Measurements from ENCODE around the gene GAPDHS. TPM values are rescaled to one million over a fixed set of nuclear protein-coding genes. Genes with fewer than 3 reads are reported as not detected.

GAPDHS gene
- total RNA-seq, 1 experiment from 2014 or later, result not detected

DNA sequence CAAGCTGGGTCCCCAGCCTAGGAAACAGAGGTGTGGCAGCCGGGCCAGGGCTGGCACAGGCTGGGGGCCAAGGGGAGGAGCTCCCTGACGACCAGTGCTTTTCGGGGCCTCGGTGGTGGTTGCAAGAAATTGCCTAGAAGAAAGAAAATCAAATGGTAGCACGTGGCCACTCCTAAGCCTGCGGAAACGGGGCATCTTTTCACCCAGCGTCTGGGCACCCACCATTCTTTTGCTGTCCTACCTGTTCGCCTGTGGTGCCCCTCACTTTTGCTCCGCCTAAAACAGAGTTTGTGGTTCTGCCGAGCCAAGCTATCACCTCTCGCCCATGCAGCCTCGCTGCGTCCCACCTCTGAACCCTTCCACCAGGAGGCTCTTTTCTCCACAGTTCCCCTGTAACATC, 35.9 kb upstream of the GAPDHS start:
- no peak overlapping the region for H2BK5ac ChIP-seq (ENCODE audit: insufficient read length, low read length)
- peaks cover 35 to 61% (median 56%) of the 10 kb centered on the region in 3 experiments; a peak in 6 of 7 replicates for H3K36me3 Mint-ChIP-seq (ENCODE audit: insufficient read depth in 1 of 3, low read depth in 3 of 3)
- H3K79me1 ChIP-seq (ENCODE audit: insufficient read depth, low read depth, low read length, poor library complexity, severe bottlenecking), result no peaks in the 10 kb centered on the region
- no peak overlapping the region for H4K91ac ChIP-seq (ENCODE audit: insufficient read length, low read depth, low read length)
- H3K4me2 ChIP-seq (ENCODE audit: insufficient read depth, insufficient read length, low read length), result no peak overlapping the region
- H3K9me3 Mint-ChIP-seq, result no peaks in the 10 kb centered on the region
- H2BK20ac ChIP-seq (ENCODE audit: low read depth, low read length, poor library complexity, severe bottlenecking), result no peak overlapping the region
- H3K79me2 ChIP-seq (ENCODE audit: insufficient read depth, low read length), result no peaks in the 10 kb centered on the region
- no peak overlapping the region for H2BK120ac ChIP-seq (ENCODE audit: low read depth, low read length, poor library complexity, severe bottlenecking)
- no peak overlapping the region for H2AFZ ChIP-seq (ENCODE audit: low read length)
- peaks cover 12% of the 10 kb centered on the region for H3K27me3 Mint-ChIP-seq (ENCODE audit: low read depth)
- no peak overlapping the region for H3K9ac ChIP-seq (ENCODE audit: extremely low read depth, insufficient read length, low read length)
- no peak for DNase-seq
- no peak overlapping the region for H4K8ac ChIP-seq (replicated peaks; ENCODE audit: insufficient read length, low read depth, low read length)
- no peak overlapping the region for H3K23ac ChIP-seq (ENCODE audit: insufficient read length, low read depth, low read length)
- no CpG with 5 or more reads among the region's 14 CpGs for WGBS (ENCODE audit: extremely low coverage, insufficient read length, low lambda C conversion rate)
- H2BK15ac ChIP-seq (ENCODE audit: low read depth, low read length), result no peak overlapping the region
- no peak overlapping the region for H3K56ac ChIP-seq (ENCODE audit: insufficient read length, low read depth, low read length)
- H3K4me1 Mint-ChIP-seq, result peaks cover 16 to 22% of the 10 kb centered on the region in 2 experiments
- no peaks in the 10 kb centered on the region for H4K20me1 ChIP-seq (ENCODE audit: control insufficient read depth, insufficient read depth, insufficient read length)
- no peak overlapping the region for H3K4ac ChIP-seq (ENCODE audit: low read depth, low read length)
- TF ChIP-seq, protein P1, sequence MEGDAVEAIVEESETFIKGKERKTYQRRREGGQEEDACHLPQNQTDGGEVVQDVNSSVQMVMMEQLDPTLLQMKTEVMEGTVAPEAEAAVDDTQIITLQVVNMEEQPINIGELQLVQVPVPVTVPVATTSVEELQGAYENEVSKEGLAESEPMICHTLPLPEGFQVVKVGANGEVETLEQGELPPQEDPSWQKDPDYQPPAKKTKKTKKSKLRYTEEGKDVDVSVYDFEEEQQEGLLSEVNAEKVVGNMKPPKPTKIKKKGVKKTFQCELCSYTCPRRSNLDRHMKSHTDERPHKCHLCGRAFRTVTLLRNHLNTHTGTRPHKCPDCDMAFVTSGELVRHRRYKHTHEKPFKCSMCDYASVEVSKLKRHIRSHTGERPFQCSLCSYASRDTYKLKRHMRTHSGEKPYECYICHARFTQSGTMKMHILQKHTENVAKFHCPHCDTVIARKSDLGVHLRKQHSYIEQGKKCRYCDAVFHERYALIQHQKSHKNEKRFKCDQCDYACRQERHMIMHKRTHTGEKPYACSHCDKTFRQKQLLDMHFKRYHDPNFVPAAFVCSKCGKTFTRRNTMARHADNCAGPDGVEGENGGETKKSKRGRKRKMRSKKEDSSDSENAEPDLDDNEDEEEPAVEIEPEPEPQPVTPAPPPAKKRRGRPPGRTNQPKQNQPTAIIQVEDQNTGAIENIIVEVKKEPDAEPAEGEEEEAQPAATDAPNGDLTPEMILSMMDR (conservative IDR thresholded peaks at IDR 0.05), result 0 out of 3 replicates have a peak, but pooled peaks have one; percentile 17
- H3K4me3 Mint-ChIP-seq, result no peak overlapping the region
- H3K27ac ChIP-seq (ENCODE audit: insufficient read length, low read depth, low read length), result no peak overlapping the region
- no peak overlapping the region for H3K18ac ChIP-seq (ENCODE audit: insufficient read length, low read depth, low read length)
- H3K27me3 ChIP-seq (ENCODE audit: insufficient read depth, low read length), result no peaks in the 10 kb centered on the region
- no peak overlapping the region for H2BK12ac ChIP-seq (ENCODE audit: insufficient read length, low read depth, low read length)
- no peaks in the 10 kb centered on the region for H3K4me1 ChIP-seq (ENCODE audit: insufficient read depth, low read length)
- no peaks in the 10 kb centered on the region for H3K23me2 ChIP-seq (ENCODE audit: insufficient read length, low read depth, low read length, poor library complexity, severe bottlenecking)
- H3K14ac ChIP-seq (ENCODE audit: insufficient read depth, low read length), result no peak overlapping the region
- H3T11ph ChIP-seq (ENCODE audit: low read length), result no peak overlapping the region
- no peak overlapping the region for H2AK5ac ChIP-seq (ENCODE audit: insufficient read length, low read length)
- no peaks in the 10 kb centered on the region for H3K9me3 ChIP-seq (ENCODE audit: control insufficient read depth, low read depth, low read length)
- no peak overlapping the region for H4K5ac ChIP-seq (ENCODE audit: insufficient read length, low read depth, low read length)
- peak overlapping the region in 1 of 3 experiments; percentile 90; a peak in 2 of 7 replicates for H3K27ac Mint-ChIP-seq

All from H9 (cell line).